Skeletal muscle satellite cell (primary cell): ENCODE data around the gene MYL6B.

Experiments
- H3K27me3 ChIP-seq: 2 replicates; pipeline ENCODE4 v1.7.0; 2013; ENCODE audit warnings: low read length; ENCODE audit not compliant: control insufficient read depth, insufficient read depth
- H3K36me3 ChIP-seq: 2 replicates; pipeline ENCODE4 v1.7.0; 2013; ENCODE audit warnings: mild to moderate bottlenecking, control low read depth, low read length; ENCODE audit not compliant: insufficient read depth
- H3K4me1 ChIP-seq: 2 replicates; pipeline ENCODE4 v1.7.0; 2013; ENCODE audit warnings: low read length; ENCODE audit not compliant: control insufficient read depth, insufficient read depth
- H3K4me2 ChIP-seq: 2 replicates; pipeline ENCODE4 v1.7.0; 2013; ENCODE audit warnings: mild to moderate bottlenecking, low read length
- H3K4me3 ChIP-seq: 2 replicates; pipeline ENCODE4 v1.7.0; 2013; ENCODE audit warnings: low read length
- H3K9ac ChIP-seq: 2 replicates; pipeline ENCODE4 v1.7.0; 2013; ENCODE audit warnings: mild to moderate bottlenecking, low read depth, low read length, moderate library complexity
- H3K9me3 ChIP-seq: replicated peaks from 2 replicates; pipeline ENCODE4 v1.7.0; 2013; ENCODE audit warnings: mild to moderate bottlenecking, control low read depth, low read length

The MYL6B gene

GRCh38 chr12:56143870-56144269 lies 8.5 kb upstream of the MYL6B start:
- Histone ChIP-seq H3K4me2 (no peak overlapping the region), H3K27me3 (no peaks in the 10 kb centered on the region), H3K9ac (no peak overlapping the region), H3K36me3 (peaks cover 50% of the 10 kb centered on the region), H3K4me1 (no peaks in the 10 kb centered on the region), H3K4me3 (no peak overlapping the region), H3K9me3 (no peaks in the 10 kb centered on the region)

GRCh38 chr12:56145217-56145616 lies 7.2 kb upstream of the MYL6B start:
- Histone ChIP-seq H3K36me3 (peaks cover 38% of the 10 kb centered on the region), H3K4me2 (no peak overlapping the region), H3K27me3 (no peaks in the 10 kb centered on the region), H3K4me3 (no peak overlapping the region), H3K9ac (no peak overlapping the region), H3K4me1 (peaks cover under 1% of the 10 kb centered on the region), H3K9me3 (no peaks in the 10 kb centered on the region)

- Histone ChIP-seq H3K9ac (no peak overlapping the region), H3K27me3 (no peaks in the 10 kb centered on the region), H3K4me3 (no peak overlapping the region), H3K9me3 (no peaks in the 10 kb centered on the region), H3K4me1 (peaks cover 13% of the 10 kb centered on the region), H3K4me2 (no peak overlapping the region), H3K36me3 (peaks cover 29% of the 10 kb centered on the region)
Measured at GRCh38 chr12:56146492-56147460, 5.6 kb upstream of the MYL6B start.

GRCh38 chr12:56150563-56150962 lies 1.8 kb upstream of the MYL6B start:
- no peak overlapping the region for H3K4me2 ChIP-seq
- no peaks in the 10 kb centered on the region for H3K36me3 ChIP-seq
- no peaks in the 10 kb centered on the region for H3K27me3 ChIP-seq
- no peaks in the 10 kb centered on the region for H3K9me3 ChIP-seq
- no peak overlapping the region for H3K9ac ChIP-seq
- peaks cover 27% of the 10 kb centered on the region for H3K4me1 ChIP-seq
- no peak overlapping the region for H3K4me3 ChIP-seq

- no peaks in the 10 kb centered on the region for H3K36me3 ChIP-seq
- H3K4me1 ChIP-seq, result peaks cover 27% of the 10 kb centered on the region
- H3K27me3 ChIP-seq, result no peaks in the 10 kb centered on the region
- peak overlapping the region; percentile 85 for H3K9ac ChIP-seq
- H3K4me3 ChIP-seq, result peak overlapping the region; percentile 73
- peak overlapping the region; percentile 89 for H3K4me2 ChIP-seq
- H3K9me3 ChIP-seq, result no peaks in the 10 kb centered on the region
Measured at GRCh38 chr12:56151672-56152131, 685 bp upstream of the MYL6B start.

GRCh38 chr12:56152756-56153677 lies 630 bp downstream of the MYL6B start:
- Histone ChIP-seq H3K27me3 (no peaks in the 10 kb centered on the region), H3K36me3 (no peaks in the 10 kb centered on the region), H3K4me1 (peaks cover 36% of the 10 kb centered on the region), H3K4me2 (peak overlapping the region; percentile 89), H3K9ac (peak overlapping the region; percentile 85), H3K4me3 (peak overlapping the region; percentile 73), H3K9me3 (no peaks in the 10 kb centered on the region)

GRCh38 chr12:56153678-56154065 lies 1.3 kb downstream of the MYL6B start:
- Histone ChIP-seq H3K27me3 (no peaks in the 10 kb centered on the region), H3K36me3 (no peaks in the 10 kb centered on the region), H3K4me1 (peaks cover 36% of the 10 kb centered on the region), H3K9me3 (no peaks in the 10 kb centered on the region), H3K4me2 (peak overlapping the region; percentile 89), H3K4me3 (peak overlapping the region; percentile 73), H3K9ac (no peak overlapping the region)

GRCh38 chr12:56154246-56154771 lies 1.9 kb downstream of the MYL6B start:
- H3K27me3 ChIP-seq, result no peaks in the 10 kb centered on the region
- H3K4me2 ChIP-seq, result no peak overlapping the region
- no peaks in the 10 kb centered on the region for H3K9me3 ChIP-seq
- peaks cover 36% of the 10 kb centered on the region for H3K4me1 ChIP-seq
- H3K4me3 ChIP-seq, result no peak overlapping the region
- peaks cover 5% of the 10 kb centered on the region for H3K36me3 ChIP-seq
- H3K9ac ChIP-seq, result no peak overlapping the region

GRCh38 chr12:56154818-56155217 lies 2.4 kb downstream of the MYL6B start:
- H3K9ac ChIP-seq, result no peak overlapping the region
- no peak overlapping the region for H3K4me3 ChIP-seq
- no peaks in the 10 kb centered on the region for H3K9me3 ChIP-seq
- peaks cover 11% of the 10 kb centered on the region for H3K36me3 ChIP-seq
- no peaks in the 10 kb centered on the region for H3K27me3 ChIP-seq
- H3K4me1 ChIP-seq, result peaks cover 37% of the 10 kb centered on the region
- no peak overlapping the region for H3K4me2 ChIP-seq

- Histone ChIP-seq H3K4me2 (no peak overlapping the region), H3K4me3 (no peak overlapping the region), H3K4me1 (peaks cover 41% of the 10 kb centered on the region), H3K9me3 (no peaks in the 10 kb centered on the region), H3K36me3 (peaks cover 16% of the 10 kb centered on the region), H3K27me3 (no peaks in the 10 kb centered on the region), H3K9ac (no peak overlapping the region)
Measured at GRCh38 chr12:56155256-56155845, 3.0 kb downstream of the MYL6B start.
